GM18517 (cell line): ENCODE measurements around the gene SEC31A.
"Not testable (repeated sequence)": the region's sequence is repeated elsewhere in the genome, so short reads cannot be mapped to it uniquely, and the experiment has no call there.

Experiments
- ATAC-seq: cut with Tn5 transposase; IDR thresholded peaks from one replicate; pipeline ENCODE4 v1.9.1; 2021; ENCODE audit warnings: mild to moderate bottlenecking, moderate library complexity; ENCODE audit not compliant: unreplicated experiment

Gene SEC31A

GRCh38 chr4:82850684-82851083 is 40.3 kb downstream of the SEC31A start:
- ATAC-seq = no peak

- no peak for ATAC-seq
Measured at GRCh38 chr4:82848706-82849105, 42.2 kb downstream of the SEC31A start.

GRCh38 chr4:82842593-82842992 is 48.4 kb downstream of the SEC31A start:
- ATAC-seq = no peak

GRCh38 chr4:82839624-82840023 is 51.3 kb downstream of the SEC31A start:
- no peak for ATAC-seq

- no peak for ATAC-seq
Measured at GRCh38 chr4:82833696-82834313, 57.1 kb downstream of the SEC31A start.

- ATAC-seq = not testable (repeated sequence)
Measured at GRCh38 chr4:82833060-82833459, 57.9 kb downstream of the SEC31A start.

- no peak for ATAC-seq
Measured at GRCh38 chr4:82825425-82825824, 65.5 kb downstream of the SEC31A start.

GRCh38 chr4:82823062-82823461 is 67.9 kb downstream of the SEC31A start:
- no peak for ATAC-seq

- no peak for ATAC-seq
Measured at GRCh38 chr4:82820689-82821088, 70.3 kb downstream of the SEC31A start.

GRCh38 chr4:82818664-82819662 is 72.0 kb downstream of the SEC31A start:
- ATAC-seq = no peak

- not testable (repeated sequence) for ATAC-seq
Measured at GRCh38 chr4:82816874-82817273, 74.1 kb downstream of the SEC31A start.

- no peak for ATAC-seq
Measured at GRCh38 chr4:82814034-82814433, 76.9 kb downstream of the SEC31A start.

GRCh38 chr4:82811838-82812341 is 79.1 kb downstream of the SEC31A start:
- ATAC-seq = no peak

- ATAC-seq = no peak
Measured at GRCh38 chr4:82811392-82811791, 79.6 kb downstream of the SEC31A start.

- ATAC-seq = no peak
Measured at GRCh38 chr4:82810176-82810575, 80.8 kb downstream of the SEC31A start.

GRCh38 chr4:82809619-82810018 is 81.3 kb downstream of the SEC31A start:
- no peak for ATAC-seq

GRCh38 chr4:82803746-82804145 is 87.2 kb downstream of the SEC31A start:
- no peak for ATAC-seq

GRCh38 chr4:82802911-82803310 is 88.0 kb downstream of the SEC31A start:
- no peak for ATAC-seq

- no peak for ATAC-seq
Measured at GRCh38 chr4:82801910-82802521, 88.9 kb downstream of the SEC31A start.

GRCh38 chr4:82799006-82799881 is 91.7 kb downstream of the SEC31A start:
- ATAC-seq = no peak
